DMS79 treated with DMSO at 0.1 percent for 48 hours (cell line): ENCODE data around the gene SLC34A3.

Experiments
- DNase-seq: peaks from one replicate; lab custom pipeline; 2025; lab: John Stamatoyannopoulos, UW

SLC34A3 gene

DNA sequence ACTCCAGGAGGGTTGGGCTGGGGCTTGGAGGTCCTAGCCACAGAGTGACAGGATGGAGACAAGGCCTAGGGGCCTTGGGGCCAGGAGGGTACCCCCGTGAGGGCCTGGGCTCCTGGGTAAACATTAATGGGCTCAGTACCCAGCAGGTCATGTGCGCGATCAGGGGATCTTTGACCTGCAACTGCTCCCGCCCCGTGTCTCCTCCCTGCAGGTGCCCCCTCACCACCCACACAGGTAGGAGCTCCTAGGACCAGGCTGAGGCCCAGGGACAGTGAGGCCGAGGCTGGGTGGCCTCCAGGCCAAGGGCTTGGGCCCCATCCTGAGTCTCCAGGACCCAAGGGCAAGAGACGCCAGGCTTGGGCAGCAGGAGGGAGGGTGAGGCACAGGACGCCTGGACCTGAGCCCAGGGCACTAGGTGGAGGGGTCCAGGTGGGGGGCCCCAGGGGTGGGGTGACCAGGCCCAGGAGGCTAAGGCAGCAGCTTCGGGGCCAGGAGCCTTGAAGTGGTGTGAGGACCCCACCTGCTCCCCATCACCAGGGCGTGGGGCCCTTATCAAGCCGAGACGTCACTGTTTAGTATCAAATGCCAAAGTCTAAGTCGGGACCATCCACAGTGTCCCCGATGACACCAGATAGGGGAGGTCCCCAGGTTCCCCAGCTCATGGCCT is at the start of gene SLC34A3:
TSS of gene SLC34A3 (plus strand) at position 197 of the 667 bp plus-strand sequence. CDS start 802 bp downstream, outside the sequence.
- DNase-seq = no peak

- no peak for DNase-seq
Measured at GRCh38 chr9:137181680-137182079, 49.0 kb upstream of the SLC34A3 start.

- no peak for DNase-seq
Measured at GRCh38 chr9:137182836-137183235, 47.9 kb upstream of the SLC34A3 start.

- DNase-seq = no peak
Measured at GRCh38 chr9:137183980-137184595, 46.6 kb upstream of the SLC34A3 start.

- no peak for DNase-seq
Measured at GRCh38 chr9:137184881-137185660, 45.6 kb upstream of the SLC34A3 start.

- DNase-seq = no peak
Measured at GRCh38 chr9:137185921-137186320, 44.8 kb upstream of the SLC34A3 start.

GRCh38 chr9:137186385-137186784 is 44.3 kb upstream of the SLC34A3 start:
- no peak for DNase-seq

DNA sequence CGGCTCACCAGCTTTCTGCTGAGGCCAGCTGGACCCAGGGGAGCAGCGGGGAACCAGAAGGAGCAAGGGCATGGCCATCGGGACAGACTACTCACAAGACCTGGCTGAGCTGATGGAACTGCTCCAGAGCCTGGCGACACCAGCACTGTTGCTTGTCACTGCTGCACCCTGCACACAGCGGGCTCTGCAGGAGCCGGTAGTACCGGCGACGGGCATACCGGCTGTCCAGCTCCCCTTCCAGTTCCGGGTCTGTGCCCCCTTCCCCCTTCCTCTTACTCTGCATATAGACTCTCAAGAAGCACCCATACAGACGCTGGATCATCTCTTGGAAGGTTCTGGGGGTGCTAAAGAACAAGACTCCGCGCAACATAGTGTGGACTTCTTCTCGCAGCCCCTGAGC is 43.3 kb upstream of the SLC34A3 start:
- no peak for DNase-seq

- no peak for DNase-seq
Measured at GRCh38 chr9:137188086-137188489, 42.6 kb upstream of the SLC34A3 start.

- DNase-seq = peak; percentile 85
Measured at GRCh38 chr9:137188490-137189296, 42.0 kb upstream of the SLC34A3 start, which contains the start of the genes ANAPC2 and SSNA1. ANAPC2 (minus strand) TSS chr9:137188560; CDS start chr9:137188532, 28 bp downstream. SSNA1 (plus strand) TSS chr9:137188676; CDS start chr9:137188727, 51 bp downstream.

GRCh38 chr9:137189297-137190295 is 41.1 kb upstream of the SLC34A3 start:
- DNase-seq = no peak

DNA sequence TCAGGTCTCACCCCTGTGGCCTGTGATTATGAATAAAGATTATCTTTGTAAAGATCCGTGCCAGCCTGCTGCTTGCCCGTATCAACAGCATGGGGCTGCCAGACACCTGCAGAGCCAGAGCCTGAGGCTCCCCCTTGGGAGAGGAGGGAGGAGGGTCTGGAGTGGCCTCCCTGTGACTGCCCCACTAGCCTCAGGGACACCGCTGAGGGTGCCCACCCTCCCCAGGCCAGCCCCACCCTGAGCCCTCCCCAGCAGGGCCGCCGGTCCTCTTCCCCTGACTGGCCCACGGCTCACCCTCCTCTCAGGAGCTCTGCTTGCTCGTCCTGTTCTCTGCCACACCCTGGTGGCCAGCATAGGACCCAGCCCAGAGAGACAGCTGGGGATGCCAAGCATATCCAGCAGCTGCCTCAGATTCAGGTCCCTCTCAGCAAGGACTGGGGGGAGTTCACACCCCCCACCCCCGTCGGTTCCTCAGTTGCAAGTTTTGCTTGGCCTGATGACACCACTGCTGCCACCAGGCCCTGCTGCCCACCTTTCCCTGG is 40.3 kb upstream of the SLC34A3 start:
- no peak for DNase-seq

GRCh38 chr9:137191245-137191644 is 39.5 kb upstream of the SLC34A3 start:
- DNase-seq = no peak

GRCh38 chr9:137191691-137192447 is 38.8 kb upstream of the SLC34A3 start:
- DNase-seq = no peak

DNA sequence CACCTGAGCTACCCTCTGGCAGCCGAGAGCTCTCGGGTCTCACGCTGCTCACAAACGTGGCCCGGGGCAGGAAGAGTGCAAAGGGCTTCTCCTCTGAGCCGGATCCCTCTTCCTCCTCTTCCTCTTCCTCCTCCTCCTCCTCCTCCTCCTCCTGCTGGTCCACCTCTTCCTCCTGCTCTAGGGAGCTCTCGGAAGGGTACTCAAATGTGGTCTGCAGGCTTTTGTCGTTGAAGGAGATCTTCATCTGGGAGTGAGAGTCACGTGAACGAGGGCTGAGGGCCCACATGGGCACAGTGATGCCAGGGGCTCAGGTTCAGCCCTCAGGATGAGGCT is 38.3 kb upstream of the SLC34A3 start:
- DNase-seq = no peak

DNA sequence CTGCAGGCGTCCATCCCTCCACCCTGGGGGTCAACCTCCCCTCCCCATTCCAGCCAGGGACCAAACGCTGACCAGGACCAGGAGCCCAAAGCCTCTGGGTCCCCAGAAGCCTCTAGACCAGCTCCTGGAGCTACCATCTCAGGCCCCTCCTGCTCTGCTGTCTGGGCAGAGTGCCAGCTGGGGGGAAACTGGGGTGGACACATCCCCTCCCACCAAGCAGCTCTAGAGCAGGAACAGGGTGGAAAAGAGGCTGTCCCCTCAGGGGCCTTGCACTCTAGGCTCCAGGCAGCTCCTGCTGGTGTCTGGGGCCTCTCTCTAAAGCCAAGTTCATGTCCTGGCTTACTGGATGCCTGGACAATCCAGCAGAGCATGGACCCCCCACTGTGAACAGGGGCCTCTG is 37.8 kb upstream of the SLC34A3 start:
- DNase-seq = no peak

DNA sequence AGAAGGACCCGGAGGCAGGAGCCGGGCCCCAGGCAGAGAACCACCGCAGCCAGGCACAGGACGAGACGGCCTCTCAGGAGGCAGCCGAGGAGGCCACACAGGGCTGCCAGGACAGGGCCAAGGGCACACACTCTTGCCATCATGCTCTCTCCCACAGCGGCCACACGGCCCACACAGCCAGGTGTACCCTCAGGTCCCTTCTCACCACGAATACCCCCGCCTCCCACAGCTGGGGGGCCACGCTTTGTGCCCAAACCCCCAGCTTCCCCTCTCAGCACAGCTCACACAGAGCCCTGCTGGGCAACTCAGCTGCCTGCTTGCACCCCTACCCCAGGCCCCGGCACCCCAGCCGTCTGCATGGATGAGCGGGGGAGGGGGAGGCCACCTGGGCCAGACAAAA is 36.9 kb upstream of the SLC34A3 start:
- DNase-seq = no peak

DNA sequence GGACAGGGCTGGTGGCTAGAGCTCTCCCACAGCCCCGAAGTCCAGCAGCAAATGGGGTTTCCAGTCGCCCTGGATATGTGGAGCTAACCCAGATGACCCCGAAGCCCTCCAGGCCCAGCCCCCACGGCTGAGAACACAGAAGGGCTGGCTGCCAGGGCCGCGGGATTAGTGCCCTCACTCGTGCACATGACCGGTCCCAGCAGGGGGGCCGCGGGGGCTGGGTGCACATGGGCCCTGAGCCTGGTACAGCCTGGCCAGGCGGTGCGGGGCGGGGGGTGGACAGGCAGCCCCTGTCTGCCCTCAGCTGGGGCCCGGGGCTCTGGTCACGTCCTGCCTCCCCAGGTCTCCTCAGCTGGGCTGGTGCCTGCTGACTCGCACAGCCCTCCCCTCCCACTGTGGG is 36.3 kb upstream of the SLC34A3 start:
- peak; percentile 23 for DNase-seq

DNA sequence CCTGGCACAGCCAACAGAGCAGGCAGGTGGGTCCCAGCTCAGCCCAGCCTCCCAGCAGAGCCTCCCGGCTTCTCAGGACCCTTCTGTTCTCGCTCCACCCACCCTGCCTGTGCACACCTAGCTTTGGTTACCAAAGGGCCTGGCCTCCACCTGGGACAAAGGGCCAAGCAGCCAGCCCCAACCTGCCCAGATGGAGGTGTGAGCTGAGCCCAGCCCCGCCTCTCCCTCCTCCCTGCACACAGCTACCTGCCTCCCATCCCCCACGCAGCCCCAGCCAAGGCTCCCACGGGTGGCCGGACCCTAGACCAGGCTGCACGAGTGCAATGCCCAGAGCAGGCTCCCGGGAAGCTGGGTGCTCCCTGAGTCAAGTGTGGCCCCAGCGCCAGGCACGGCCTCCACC is 35.8 kb upstream of the SLC34A3 start:
- peak; percentile 89 for DNase-seq
